Astrocyte of the spinal cord (primary cell): Measurements from ENCODE around the gene CST3.

Experiments
- DNase-seq: peaks from one replicate; pipeline ENCODE4 v3.0.0; 2011; ENCODE audit warnings: low read depth, low spot score
- H3K4me3 ChIP-seq: 2 replicates; pipeline ENCODE4 v1.5.1; 2011; ENCODE audit warnings: low read depth, mild to moderate bottlenecking, low read length, moderate library complexity
- CTCF ChIP-seq: IDR thresholded peaks from 2 replicates; pipeline ENCODE4 v1.5.1; 2012; ENCODE audit warnings: low read depth, mild to moderate bottlenecking, low read length, inconsistent platforms
- in situ Hi-C: cut with HindIII; loops from 2 replicates; pipeline ENCODE4 v1.10.0; 2017; ENCODE audit warnings: low sequenced_read_pairs

The CST3 gene

DNA sequence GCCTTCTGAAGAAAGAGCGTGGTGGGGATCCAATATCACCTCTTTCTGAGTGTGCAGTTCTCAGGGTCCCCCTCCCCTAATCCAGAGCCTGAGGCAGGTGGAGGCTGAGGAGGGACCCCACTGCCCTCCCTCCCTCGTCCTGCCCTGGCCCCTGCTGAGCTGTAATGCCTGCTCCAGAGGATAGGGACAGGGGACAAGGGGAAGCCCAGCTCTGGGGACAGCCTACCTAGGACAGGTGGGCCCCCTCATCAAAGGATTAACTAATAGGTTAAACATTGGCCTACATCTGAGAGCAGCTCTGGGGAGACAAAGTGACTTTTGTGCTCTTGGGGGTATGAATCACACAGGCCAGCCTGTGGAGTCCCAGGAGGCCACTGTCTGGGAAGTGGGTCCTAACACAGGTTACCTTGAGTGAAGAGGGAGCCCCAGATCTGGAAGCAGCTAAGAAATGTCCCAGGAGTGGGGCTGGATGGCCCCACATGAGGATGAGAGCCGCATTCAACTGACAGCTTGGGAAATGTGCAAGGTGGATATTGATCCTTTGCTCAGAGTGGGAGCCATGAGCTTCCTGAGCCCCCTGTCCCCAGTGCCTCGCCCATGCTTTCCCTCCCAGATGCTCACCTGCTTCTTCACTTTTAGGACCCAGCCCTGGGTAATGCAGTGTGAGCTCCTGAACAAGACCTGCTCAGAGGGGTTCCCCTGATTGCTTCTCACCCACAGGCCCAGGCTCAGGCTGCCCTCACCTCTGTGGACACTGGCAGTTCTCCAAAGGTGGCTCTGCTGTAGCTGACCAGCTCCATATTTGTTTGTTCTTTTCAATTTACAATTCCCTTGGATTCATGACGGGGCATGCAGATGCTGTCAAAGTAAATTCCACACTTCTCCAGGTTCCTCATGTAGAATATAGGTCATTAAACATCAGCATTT lies 51.7 kb downstream of the CST3 start:
- DNase-seq, result no peak
- in situ Hi-C loops, result no loop called here
- no peak overlapping the region for H3K4me3 ChIP-seq
- TF ChIP-seq CTCF, result no peak

DNA sequence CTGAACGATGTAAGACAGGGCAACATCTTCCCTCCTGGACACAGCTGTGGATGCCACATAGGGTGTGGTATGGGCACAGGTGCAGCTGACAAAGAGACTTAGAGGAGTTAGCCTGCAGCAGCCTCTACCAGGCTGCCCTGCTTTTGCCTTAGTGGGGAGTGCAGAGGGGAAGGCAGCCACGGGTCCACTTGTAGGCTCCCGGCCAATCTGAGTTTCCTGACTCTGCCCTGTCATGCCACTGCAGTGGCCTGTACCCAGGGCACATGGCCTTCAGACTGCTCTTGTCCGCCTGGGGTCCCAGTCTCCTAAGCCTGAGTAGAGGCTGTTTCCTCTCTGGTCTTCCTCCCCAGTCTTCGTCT lies 52.3 kb downstream of the CST3 start:
- no peak for TF ChIP-seq CTCF
- no peak for DNase-seq
- no peak overlapping the region for H3K4me3 ChIP-seq
- in situ Hi-C loops, result no loop called here

- TF ChIP-seq CTCF, result no peak
- no peak for DNase-seq
- in situ Hi-C loops, result no loop called here
- no peak overlapping the region for H3K4me3 ChIP-seq
These were observed 53.1 kb downstream of the CST3 start for GRCh38 chr20:23584434-23585199.
